GM12865 (cell line): ENCODE results near the gene EPS8.
"Not testable (repeated sequence)": the region's sequence is repeated elsewhere in the genome, so short reads cannot be mapped to it uniquely, and the experiment has no call there.

ENCODE experiments used
- DNase-seq: peaks from one replicate; pipeline ENCODE4 v3.0.0; 2010; ENCODE audit warnings: low read depth
- H3K4me3 ChIP-seq: 2 replicates; pipeline ENCODE4 v1.5.1; 2011; ENCODE audit warnings: mild to moderate bottlenecking, low read depth, low read length, control low read depth
- TF ChIP-seq, protein P1 (sequence below): IDR thresholded peaks from 2 replicates; pipeline ENCODE4 v1.5.1; 2011; ENCODE audit warnings: low read length, control low read depth, low read depth, inconsistent platforms; ENCODE audit not compliant: insufficient read depth; ENCODE audit errors: missing control alignments

Gene EPS8

DNA sequence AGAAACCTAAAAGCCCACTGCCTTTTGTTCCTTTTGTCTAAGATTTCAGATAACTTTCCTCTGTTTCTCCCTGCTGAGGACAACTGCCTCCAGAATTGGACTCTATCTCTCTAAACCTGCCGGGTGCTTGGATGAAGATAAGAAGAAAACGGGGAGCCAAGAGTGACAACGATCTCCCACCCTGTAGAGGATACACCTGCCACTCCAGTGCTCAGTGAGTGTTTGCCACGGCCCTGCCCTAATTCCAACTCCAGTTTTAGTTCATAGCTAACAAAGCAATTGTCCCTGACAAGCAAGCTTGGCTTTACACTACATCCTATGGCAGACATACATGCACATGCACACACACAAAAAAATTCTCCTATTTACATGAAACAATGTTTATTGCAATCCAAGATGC, 39.3 kb downstream of the EPS8 start:
- no peak overlapping the region for H3K4me3 ChIP-seq
- DNase-seq, result no peak
- TF ChIP-seq, protein P1, sequence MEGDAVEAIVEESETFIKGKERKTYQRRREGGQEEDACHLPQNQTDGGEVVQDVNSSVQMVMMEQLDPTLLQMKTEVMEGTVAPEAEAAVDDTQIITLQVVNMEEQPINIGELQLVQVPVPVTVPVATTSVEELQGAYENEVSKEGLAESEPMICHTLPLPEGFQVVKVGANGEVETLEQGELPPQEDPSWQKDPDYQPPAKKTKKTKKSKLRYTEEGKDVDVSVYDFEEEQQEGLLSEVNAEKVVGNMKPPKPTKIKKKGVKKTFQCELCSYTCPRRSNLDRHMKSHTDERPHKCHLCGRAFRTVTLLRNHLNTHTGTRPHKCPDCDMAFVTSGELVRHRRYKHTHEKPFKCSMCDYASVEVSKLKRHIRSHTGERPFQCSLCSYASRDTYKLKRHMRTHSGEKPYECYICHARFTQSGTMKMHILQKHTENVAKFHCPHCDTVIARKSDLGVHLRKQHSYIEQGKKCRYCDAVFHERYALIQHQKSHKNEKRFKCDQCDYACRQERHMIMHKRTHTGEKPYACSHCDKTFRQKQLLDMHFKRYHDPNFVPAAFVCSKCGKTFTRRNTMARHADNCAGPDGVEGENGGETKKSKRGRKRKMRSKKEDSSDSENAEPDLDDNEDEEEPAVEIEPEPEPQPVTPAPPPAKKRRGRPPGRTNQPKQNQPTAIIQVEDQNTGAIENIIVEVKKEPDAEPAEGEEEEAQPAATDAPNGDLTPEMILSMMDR, result no peak

DNA sequence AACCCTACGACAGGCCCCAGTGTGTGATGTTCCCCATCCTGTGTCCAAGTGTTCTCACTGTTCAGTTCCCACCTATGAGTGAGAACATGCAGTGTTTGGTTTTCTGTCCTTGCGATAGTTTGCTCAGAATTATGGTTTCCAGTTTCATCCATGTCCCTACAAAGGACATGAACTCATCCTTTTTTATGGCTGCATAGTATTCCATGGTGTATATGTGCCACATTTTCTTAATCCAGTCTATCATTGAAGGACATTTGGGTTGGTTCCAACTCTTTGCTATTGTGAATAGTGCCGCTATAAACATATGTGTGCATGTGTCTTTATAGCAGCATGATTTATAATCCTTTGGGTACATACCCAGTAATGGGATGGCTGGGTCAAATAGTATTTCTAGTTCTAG, 47.3 kb downstream of the EPS8 start:
- H3K4me3 ChIP-seq, DNase-seq: not testable (repeated sequence)

DNA sequence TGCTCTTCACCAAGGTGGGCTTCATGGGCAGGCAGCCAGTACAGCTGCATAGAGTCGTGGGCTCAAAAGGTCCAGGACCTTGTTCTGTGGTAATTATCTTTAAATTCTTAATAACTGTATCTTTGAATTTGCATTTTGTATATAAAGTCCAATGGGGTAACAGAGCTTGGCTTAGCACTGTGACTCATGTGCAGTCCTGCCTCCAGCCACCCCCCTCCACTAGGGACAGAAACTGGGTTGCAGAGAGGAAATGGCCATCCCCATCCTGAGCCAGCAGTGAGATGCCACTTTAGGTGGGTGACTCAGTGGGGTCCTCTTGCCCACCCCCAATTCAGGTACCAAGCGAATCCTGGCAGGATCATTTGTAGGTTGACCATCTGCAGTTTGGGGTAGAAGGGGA, 48.1 kb downstream of the EPS8 start:
- TF ChIP-seq, protein P1, result no peak
- DNase-seq, result no peak

DNA sequence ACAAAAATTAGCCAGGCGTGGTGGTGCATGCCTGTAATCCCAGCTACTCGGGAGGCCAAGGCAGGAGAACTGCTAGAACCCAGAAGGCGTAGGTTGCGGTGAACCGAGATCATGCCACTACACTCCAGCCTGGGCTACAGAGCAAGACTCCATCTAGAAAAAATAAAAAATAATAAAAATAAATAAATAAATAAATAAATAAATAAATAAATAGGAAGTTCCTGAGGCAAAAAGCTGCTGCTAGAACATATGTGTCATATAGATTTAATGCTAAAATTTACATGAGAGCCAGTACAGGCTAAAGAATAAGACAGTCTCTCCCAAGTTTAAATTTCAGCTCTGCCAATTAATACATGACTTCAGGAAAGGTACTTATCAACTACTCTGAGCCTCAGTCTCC, 48.8 kb downstream of the EPS8 start:
- H3K4me3 ChIP-seq, DNase-seq: not testable (repeated sequence)

More for the DNA sequence above, 48.1 kb downstream of the EPS8 start:
- H3K4me3 ChIP-seq, result no peak overlapping the region

DNA sequence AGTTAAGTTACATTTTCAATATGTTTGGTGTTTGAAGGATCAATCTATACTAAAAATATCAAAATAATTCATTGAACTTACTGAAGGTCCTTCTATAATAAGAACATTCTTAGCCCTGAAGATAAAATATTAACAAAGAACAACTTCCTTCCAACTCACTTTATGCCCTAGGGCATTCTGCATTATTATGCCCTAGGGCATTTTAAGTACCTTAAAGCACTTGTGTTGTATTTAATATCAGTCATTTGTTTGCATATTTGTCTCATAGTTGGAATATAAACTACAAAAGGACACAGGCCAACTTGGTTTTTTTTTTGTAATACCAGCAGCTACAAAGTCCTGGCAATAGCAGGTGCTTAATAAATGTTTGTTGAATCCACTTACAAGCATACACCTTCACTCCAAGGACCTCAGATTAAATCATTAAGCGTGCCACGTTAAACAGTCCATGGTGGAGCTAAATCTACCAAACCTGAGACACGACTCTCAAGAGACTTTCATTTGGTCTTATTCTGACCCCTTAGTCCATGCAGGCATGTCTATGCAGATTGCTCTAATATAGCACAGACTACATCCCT, 50.7 kb downstream of the EPS8 start:
- H3K4me3 ChIP-seq, result no peak overlapping the region
- DNase-seq, result no peak
- TF ChIP-seq, protein P1, result no peak

DNA sequence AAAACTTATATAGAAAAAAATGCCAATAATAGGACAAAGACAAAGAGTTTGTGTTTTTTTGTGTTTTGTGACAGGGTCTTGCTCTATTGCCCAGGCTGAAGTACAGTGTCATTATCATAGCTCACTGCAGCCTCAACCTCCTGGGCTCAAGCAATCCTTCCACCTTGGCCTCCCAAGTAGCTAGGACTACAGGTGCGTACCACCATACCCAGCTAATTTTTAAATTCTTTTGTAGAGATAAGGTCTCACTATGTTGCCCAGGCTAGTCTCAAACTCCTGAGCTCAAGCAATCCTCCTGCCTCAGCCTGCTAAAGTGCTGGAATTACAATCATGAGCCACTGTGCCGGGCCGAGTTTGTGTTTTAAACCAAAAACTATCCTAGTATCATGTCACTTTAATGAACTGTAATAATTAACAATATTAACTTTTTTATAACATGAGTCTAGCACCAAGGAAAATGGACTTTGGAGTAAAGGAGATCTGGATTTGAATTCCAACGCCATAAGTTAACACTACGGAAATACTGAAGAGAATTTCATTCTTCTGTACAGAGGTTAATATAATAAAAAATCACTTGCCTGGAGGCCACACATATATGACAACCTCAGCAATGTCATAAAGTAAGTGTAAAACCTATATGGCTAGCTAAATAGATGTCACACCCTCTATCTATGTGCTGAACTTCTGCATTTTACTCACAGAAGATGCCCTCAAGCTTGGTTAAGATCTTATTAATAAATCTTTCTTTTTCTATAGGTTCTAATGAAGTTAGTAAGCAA, 53.2 kb downstream of the EPS8 start:
- H3K4me3 ChIP-seq, result no peak overlapping the region
- no peak for DNase-seq
- TF ChIP-seq, protein P1, result no peak

DNA sequence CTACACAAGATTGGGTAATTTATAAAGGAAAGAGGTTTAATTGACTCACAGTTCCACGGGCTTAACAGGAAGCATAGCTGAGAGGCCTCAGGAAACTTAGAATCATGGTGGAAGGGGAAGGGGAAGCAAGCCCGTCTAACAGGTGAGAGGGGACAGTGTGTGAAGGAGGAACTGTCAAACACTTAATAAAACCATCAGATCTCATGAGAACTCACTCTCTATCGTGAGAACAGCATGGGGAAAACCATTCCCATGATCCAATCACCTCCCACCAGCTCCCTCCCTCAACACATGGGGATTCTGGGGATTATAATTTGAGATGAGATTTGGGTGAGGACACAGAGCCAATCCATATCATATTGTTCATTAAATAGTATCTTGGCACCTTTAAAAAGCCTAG, 56.1 kb downstream of the EPS8 start:
- no peak for DNase-seq
- TF ChIP-seq, protein P1, result no peak
- H3K4me3 ChIP-seq, result no peak overlapping the region
